ENCODE results near the gene STIP1.
"Not testable (repeated sequence)": the region's sequence is repeated elsewhere in the genome, so short reads cannot be mapped to it uniquely, and the experiment has no call there.

Gene STIP1

DNA sequence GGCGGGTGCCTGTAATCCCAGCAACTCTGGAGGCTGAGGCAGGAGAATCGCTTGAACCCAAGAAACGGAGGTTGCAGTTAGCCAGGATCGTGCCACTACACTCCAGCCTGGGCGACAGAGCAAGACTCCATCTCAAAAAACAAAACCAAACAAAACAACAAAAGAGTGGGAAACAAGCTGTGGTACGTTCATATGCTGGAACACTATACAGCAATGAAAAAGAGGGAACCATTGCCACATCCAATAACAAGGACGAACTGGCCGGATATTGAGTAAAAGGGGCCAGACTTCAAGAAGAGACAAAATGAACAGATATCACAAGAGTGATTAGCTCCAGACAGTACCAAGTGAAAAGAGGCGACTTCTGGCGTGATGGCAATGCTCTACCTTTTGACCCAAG is 24.9 kb upstream of the STIP1 start:
- DNase-seq = no peak

DNA sequence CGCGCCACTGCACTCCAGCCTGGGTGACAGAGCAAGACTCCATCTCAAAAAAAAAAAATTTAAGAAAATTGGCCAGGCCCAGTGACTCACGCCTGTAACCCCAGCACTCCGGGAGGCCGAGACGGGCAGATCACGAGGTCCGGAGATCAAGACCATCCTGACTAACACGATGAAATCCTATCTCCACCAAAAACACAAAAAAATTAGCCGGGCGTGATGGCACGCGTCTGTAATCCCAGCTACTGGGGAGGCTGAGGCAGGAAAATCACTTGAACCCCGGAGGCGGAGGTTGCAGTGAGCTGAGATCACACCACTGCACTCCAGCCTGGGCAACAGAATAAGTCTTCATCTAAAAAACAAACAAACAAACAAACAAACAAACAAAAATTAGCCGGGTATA is 23.2 kb upstream of the STIP1 start:
- DNase-seq = not testable (repeated sequence)

DNA sequence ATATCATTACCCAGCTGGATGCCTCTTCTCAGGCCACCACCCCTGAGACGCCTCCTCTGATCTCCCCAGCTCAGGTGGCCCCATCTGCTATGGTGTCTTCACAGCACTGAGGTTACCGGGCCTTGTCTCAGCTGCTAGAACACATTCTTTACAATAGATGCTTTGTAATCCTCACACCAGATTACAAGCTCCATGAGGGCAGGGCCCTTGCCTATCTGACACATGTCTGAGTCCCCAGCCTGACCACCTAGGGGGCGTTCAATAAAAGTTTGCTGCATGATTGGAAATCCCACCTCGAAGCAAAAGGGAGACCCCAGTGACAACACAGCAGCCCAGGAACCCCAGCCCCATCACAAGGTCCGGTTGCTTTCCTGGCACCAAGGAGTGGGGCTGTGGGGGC is 22.0 kb upstream of the STIP1 start:
- no peak for DNase-seq

DNA sequence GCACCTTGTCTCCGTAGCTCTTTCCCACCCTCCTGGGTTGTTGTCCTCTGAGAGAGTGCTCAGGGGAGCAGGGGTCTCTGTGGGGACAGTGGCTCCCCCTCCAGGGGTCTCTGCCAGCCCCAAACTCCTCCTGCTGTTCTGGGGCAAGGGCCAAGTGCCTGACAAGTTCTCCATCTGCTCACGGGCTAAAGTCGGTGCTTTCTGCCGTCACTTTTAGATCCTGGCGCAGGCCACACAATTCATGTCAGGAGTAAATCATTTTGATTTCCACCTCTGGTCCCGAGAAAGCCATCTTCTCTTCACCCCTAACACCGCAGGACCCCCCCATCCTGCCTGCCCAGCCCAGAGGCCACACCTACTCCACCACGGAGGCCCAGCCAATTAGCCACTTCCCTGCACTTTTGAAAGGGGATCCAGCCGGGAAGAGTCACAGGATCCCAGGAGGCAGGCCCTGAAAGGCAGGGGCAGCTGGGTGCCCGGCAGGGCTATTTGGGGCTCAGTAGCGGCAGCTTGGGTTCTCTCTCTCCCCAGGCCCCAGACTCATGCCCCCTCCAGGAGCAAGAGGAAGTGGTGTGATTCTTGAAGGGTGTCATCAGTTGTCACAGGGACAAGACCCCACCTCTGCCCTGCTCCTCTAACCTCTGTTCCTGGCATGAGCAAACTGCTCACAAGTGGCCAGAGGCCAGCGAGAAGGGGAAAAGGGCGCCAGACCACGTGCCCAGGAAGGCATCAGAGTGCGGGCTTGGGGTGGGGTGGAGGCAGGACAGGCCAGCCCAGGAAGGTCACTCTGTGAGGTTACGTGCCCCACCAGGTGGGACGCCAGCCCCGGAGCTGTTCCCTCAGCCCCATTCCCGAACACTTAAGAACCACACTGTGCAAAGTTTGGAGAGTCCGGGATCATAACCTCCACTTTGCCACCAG is 21.3 kb upstream of the STIP1 start:
- DNase-seq = no peak

DNA sequence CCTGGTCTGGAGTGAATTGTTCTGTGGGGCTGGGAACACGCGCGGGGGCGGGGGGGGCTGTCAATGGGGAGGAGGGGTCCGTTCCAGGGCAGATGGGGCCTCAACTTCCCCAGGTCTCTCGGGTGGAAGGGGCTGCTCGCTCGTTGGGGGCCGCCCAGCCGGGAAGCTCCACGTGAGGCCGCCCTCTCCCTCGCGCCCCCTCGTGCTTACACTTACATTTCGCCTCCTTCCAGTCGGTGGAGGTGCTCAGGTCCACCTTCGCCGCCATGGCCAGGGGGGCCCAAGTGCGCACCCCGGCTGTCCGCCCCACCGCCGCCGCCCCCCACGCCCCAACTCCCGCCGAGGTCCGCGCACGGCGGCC is 20.5 kb upstream of the STIP1 start:
- DNase-seq = no peak

DNA sequence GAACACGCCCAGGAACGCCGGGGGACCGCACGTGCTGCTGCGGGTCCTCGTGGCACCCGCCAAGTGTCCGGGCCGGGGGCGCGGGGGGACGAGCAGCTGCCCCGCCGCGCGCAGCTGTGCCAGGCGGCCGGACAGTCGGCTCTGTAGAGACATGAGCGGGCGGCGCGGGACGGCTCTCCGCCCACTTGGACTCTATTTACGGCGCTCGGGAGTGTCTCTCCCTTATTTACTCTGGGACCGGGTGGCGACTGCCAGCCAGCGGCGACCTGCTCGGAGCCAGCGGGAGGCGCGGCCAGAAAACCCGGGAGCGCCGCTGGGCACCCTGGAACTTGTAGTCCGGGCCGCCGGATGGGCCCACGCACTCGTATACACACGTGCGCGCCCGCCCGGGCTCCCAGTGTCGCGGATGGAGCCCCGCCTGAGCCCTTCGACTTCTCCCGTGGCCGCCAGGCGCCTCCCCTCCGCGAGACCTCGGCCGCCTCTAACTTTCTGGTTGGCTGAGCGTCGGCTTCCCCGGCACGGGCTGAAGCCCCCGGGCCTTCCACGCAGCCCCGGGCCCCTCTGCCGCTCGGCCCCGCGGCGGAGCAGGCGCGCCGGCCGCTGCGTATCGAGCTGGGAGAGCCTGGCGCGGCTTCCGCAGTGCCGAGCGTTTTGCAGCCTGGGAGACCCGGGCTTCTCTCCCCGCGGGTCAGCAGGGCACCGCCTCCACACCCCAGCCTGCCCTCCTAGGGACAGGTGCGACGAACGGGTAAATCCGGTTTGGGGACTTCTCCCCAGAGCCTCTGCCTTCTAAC is 19.9 kb upstream of the STIP1 start, which contains the start of gene MACROD1:
Gene MACROD1 (minus strand): TSS at position 272 of the 794 bp plus-strand sequence. CDS start 119 bp downstream, at position 153.
- peak; percentile 74 for DNase-seq

DNA sequence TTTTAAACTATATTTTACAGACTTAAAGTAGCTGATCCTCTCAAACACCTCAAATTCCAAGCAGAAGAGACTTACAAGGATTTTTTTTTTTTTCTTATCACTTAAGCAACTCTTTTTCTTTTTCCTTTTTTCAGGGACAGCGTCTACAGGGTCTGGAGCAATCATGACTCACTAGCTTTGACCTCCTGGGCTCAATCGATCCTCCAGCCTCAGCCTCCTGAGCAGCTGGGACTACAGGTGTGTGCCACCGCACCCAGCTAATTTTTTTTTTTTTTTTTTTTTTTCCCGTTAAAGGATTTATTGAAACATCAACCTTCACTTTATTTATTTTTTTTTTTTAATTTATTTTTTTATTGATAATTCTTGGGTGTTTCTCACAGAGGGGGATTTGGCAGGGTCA is 15.6 kb upstream of the STIP1 start:
- no peak for DNase-seq

DNA sequence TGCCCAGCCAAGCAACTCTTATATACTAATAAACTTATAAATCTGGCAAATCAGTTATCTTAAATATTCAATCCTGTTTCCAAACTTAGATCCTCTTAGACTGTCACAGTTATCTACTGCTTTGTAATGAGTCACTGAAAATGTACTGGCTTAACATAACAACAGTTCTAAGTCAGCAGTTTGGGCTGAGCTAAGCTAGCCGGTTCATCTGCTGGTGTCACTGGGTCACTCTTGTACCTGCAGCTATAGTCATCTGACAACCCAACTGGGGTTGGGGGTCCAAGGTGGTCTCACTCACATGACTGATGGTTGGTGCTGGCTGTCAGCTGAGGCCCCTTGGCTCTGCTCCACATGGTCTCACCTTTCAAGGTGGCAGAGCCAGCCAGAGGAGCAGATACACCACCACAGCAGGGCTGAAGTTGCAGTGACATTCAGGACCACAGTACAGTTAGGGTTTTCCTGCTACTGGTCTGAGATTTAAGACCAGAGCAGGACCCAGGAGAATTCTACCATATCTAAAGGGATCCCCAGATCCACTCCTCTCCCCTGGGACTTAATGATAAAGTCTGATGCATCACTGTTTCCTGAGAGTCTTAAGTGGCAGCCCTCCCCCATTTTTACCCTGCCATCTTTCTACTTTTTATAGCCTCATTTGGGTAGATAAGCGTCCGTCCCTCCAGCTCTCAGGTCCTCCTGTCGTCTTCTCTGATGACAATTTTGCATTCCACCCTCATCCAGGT is 12.2 kb upstream of the STIP1 start:
- DNase-seq = no peak

DNA sequence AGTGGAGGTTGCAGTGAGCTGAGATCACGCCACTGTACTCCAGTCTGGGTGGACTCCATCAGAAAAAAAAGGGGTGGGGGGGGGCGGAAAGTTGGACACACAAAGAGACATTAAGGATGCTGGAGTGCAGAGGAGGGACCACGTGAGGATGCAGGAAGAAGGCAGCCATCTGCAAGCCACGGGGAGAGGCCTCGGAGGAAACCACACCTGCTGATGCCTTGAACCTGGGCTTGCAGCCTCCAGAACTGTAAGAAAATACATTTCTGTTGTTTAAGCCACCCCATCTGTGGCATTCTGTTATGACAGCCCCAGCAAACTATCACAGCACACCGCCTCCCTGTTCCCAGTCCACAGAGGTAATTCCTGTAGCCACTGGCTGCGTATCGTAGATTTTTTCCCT is 9.2 kb upstream of the STIP1 start:
- no peak for DNase-seq

DNA sequence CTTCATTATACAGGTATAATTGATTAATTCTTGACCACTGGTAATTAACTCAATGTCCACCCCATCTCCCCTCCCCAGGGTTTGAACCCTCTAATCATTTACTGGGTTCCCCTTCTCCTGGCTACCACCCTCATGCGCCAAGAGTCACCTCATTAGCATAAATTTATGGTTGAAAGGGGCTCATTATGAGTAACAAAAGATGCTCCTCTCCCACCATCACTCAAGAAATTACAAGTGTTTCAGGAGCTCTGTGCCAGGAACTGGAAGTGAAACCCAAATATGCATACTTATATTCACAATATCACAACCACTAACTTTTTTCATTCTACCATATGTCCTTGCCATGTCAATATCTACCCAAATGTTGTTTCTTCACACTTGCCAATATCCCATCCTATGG is 7.8 kb upstream of the STIP1 start:
- no peak for DNase-seq

DNA sequence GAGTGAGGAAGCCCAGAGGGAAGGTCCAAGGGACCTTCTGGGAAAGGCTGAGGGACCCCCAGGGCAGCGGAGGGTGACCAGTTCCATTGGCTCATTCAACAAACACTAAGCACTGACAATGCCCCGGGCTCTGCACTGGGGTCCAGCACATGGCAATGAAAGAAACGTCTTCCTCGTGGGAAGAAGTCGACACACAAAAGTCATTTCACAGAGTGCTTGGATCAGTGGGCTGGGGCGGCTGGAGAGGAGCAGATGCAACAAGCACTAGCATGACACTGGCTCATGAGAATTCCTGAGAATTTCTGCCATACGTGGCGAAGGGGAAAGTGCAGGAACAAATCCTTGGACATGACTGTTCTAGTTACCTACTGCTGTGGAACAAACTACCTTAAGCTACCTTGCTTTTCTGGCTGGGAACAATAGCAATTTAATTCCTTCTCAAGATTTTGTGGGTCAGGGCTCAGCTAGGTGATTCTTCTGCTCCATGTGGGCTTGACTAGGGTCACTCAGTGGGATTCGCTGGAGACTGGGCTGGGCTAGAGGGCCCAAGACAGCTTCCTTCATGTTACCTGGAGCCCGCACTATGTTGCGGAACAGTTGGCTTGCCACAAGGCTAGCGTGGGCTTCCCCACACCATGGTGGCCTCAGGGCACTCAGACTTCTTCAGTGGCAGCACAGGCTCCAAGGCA is 6.9 kb upstream of the STIP1 start:
- no peak for DNase-seq

DNA sequence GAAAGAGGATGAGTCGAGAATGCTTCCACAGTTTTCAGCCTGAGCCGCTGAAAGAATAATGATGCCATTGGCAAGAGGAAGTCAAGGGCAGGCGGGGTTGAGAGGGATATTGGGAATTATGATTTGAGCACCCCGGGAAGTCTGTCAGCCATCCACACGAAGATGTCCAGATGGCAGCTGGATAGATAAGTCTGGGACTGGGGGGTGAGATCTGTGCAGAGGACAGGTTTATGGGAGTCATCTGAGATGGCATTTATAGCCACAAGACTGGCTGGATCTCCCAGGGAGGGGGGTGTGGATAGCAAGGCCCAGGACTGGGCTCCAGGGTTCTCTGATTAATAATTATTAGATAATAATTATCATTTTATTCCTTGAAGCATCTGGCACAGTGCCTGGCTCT is 5.1 kb upstream of the STIP1 start:
- no peak for DNase-seq

DNA sequence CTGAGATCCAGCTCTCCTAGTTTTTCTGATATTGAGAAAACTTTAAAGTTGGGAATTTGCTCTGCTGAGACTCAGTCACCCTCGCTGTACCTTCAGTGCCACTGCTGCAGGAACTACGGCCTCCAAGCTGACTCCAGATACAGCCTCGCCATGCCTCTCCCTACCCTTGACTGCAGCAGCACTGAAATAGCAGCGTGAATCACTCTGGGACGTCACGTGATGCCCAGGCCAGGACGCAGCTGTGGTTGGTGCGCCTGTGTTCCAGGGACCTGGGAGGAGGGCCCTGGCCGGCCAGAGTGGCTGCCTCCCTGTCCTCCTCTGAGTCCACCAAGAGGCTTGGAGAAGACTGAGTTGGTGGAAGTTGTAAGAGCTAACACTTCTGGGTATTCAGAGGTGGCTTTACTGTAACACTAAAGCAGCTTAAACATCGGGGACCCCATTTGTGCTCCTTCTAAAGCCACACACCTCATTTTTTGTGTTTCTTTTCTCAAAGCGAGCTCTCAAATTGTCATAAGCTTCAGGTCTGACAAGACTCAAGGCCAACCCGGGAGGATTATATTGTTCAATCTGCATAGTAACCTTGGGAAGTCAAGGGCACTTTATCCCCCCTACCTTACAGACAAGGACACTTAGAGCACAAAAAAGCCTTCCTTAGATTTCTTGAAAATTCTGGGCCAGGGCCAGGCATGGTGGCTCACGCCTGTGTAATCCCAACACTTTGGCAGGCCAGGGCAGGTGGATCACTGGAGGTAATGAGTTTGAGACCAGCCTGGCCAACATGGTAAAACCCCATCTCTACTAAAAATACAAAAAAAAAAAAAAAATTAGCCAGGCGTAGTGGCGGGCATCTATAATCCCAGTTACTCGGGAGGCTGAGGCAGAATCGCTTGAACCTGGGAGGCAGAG is 4.2 kb upstream of the STIP1 start:
- peak; percentile 71 for DNase-seq

DNA sequence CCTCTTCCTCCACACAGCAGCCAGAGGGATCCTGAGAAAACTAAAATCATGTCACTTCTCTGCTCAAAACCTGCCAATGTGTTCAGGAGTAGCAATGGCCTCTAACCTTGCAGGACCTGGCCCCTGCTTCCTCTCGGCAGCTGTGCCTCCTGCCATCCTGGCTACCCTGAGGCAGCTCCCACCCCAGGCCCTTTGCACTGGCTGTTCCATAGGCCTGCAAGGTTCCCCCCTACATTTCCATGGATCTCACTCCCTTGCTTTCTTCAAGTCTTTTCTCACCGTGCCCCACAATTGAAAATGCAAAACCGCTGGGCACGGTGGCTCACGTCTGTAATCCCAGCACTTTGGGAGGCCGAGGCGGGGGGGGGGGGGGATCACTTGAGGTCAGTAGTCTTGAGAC is 2.1 kb upstream of the STIP1 start:
- DNase-seq = no peak

DNA sequence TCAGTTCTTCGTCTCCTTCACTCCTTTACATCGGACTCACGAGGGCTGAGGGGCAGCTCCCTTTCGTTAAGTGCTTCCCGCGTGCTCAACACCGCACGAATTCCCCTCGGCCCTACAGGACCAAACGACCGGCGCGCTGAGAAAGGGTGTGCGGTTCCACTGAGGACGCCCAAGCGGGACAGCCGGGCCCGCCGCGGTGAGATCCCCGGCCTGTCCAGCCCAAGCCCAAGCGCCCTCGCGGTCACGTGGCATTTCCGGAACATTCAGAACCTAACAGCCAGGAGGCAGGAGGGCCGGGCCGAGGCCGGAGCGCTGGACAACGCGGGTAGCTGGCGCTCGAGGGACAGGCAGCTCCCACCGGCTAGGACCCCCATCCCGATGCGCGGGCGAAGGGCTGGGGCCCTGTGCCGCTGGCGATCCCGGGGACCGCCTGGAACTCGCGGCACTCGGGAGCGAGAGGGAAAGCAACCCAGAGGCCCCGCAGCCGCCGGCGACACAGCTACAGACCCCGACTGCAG is 737 bp upstream of the STIP1 start:
- no peak for DNase-seq

DNA sequence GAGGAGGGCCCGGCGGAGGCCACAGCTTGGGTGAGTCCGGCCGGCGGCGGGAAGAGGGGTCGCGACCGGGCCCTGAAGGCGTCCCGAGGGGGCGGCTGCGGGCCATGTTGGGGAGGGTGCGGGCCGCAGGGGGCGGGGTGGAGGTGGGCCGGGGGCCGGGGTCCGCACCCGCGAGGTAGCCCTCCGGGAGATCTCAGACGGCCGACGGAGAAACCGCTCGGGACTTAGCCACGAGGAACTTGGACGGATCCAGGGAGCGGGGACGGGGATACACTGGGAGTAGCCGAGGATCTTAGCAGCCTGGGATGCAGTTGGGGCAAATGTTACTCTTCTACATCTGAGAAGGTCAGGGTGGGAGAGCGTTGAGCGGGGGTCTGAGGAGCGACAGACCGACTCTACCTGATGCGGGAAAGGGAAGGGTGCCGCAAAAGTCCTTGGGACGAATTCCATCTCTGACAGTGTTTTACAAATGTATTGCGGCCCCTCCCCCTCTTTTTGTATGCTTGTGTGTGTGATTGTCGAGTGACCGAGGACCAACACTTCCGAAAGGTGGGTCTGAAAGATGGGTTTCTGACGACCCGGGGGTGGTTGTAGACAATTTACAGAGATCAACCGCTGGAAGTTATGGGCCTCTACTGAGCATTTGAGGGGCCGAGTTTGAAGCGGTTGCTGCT is 658 bp downstream of the STIP1 start:
- DNase-seq = peak; percentile 52

DNA sequence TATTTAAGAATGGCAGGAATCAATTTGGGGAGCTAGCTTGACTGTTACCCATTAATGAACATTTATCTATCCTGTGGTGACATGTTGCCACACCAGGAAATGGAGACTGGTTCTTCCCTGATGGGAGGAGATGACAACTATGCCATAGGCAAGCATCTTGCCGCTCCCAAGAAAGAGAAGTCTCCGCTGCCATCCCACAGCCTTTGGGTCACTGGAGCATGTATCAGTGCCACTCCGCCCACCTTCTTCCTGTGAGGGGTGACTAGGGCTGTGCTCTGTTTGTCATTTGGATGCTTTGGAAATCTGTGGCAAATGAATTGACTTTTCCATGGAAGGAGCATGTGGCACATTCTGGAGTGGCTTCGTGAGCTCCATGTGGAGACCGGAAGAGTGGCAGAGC is 6.5 kb downstream of the STIP1 start:
- DNase-seq = no peak

DNA sequence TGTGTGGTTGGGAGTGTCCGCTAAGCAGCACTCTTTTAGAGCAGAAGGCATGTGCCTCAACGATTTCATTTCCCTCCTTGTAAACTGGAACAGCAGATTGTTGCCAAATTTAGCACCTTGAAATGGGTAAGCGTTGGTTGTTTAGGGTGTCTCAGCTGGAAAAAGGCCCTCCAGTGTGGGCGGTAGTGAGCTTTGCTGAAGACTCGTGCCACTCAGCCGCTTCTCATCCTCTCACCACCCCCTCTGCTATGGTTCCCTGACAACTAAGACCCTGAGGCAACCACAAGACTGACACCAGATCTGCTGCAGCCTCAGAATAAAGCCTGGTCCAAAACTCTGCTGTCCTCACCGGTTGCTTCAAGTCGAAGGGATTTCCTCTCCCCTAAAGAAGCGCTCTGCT is 10.7 kb downstream of the STIP1 start:
- DNase-seq = no peak

DNA sequence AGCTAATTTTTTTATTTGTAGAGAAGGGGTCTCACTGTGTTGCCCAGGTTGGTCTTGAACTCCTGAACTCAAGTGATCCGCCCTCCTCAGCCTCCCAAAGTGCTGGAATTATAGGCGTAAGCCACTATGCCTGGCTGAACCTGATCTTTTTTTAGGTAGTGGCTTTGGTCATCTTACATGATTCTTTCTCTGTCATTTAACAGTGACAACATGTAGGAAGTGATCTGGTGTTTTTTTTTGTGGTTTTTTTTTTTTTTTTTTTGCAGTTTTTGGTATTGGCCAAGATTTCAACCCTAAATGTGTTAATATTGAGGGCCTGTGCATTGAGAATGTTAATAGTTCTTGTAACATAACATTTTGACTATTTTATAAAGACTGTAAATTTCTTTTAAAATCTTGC is 12.5 kb downstream of the STIP1 start:
- DNase-seq = no peak

DNA sequence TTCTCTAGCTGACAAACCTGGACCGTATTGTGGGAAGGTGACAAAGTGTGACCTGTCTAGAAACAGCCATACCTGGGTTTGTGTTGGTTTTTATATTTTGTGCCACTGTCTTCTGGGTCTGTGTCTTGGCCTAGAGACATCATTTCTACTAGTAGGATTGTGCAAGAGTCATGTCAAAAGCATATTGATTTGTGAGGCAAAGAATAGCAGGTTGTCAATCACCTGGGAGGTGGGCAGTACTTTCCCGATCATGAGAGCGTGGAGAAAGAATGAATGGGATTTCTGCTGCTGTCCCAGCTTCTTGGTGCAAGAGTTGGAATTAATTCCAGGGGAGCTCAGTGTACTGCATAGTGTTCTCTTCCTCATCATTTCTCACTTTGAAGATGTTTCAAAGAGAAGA is 15.6 kb downstream of the STIP1 start:
- no peak for DNase-seq

DNA sequence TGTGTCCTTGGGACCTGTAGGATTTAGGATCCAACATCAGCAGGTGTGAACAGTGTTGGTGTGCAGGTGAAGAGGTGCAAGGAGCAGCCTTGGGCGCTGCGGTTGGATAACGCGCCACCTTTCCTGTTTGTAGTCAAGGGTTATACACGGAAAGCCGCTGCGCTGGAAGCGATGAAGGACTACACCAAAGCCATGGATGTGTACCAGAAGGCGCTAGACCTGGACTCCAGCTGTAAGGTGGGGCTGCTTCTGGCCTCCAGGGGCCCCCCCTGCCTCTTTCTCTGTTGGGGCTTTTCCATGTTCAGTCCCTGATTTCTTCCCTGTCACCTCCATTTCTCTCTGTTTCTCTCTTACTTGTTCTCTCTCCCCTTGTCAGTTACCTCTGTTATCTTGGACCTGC is 17.0 kb downstream of the STIP1 start:
- DNase-seq = no peak

All from CD4-positive, alpha-beta T cell treated with Interleukin-15 for 1 hour (primary cell).